Glutamatergic neuron (in vitro differentiated cells): ENCODE measurements around the gene ZNF74. TPM values are rescaled to one million over a fixed set of nuclear protein-coding genes. Genes with fewer than 3 reads are reported as not detected.
A peak's percentile ranks its signal among the peaks of the same experiment; 100 is the strongest.

ENCODE experiments used
- DNase-seq: peaks from one replicate; pipeline ENCODE4 v3.0.0; 2022
- H3K27ac Mint-ChIP-seq: one replicate; pipeline ENCODE4 v1.8.0; 2020; ENCODE audit warnings: mild to moderate bottlenecking, mixed read lengths, inconsistent platforms; ENCODE audit not compliant: unreplicated experiment
- H3K27me3 Mint-ChIP-seq: one replicate; pipeline ENCODE4 v1.8.0; 2020; ENCODE audit warnings: mild to moderate bottlenecking, moderate library complexity, mixed read lengths, inconsistent platforms; ENCODE audit not compliant: unreplicated experiment
- H3K36me3 Mint-ChIP-seq: one replicate; pipeline ENCODE4 v1.8.0; 2020; ENCODE audit warnings: mild to moderate bottlenecking, mixed read lengths, inconsistent platforms; ENCODE audit not compliant: unreplicated experiment
- H3K4me1 Mint-ChIP-seq: one replicate; pipeline ENCODE4 v1.8.0; 2020; ENCODE audit warnings: mild to moderate bottlenecking, low read depth, mixed read lengths, inconsistent platforms; ENCODE audit not compliant: unreplicated experiment
- H3K4me3 Mint-ChIP-seq: one replicate; pipeline ENCODE4 v1.8.0; 2020; ENCODE audit warnings: mild to moderate bottlenecking, mixed read lengths, inconsistent platforms; ENCODE audit not compliant: unreplicated experiment
- H3K9me3 Mint-ChIP-seq: one replicate; pipeline ENCODE4 v1.8.0; 2020; ENCODE audit warnings: mild to moderate bottlenecking, moderate library complexity, mixed read lengths, inconsistent platforms; ENCODE audit not compliant: unreplicated experiment
- CTCF ChIP-seq: fragments of 200-600 bp; sonication (generic); IDR thresholded peaks from one replicate; pipeline ENCODE4 v1.5.0; 2021; ENCODE audit not compliant: partially characterized antibody, unreplicated experiment
- total RNA-seq: library from RNA; stranded (reverse); fragmentation: NEBNext Ultra II Directional; extraction: Animal tissue kit (Norgen Biotek cat#: 25700); gene quantifications from one replicate; pipeline ENCODE4 v1.2.1, GENCODE V29; 2021; ENCODE audit not compliant: unreplicated experiment

ZNF74 gene
- total RNA-seq, 1 donor from 2014 or later: 50.3 TPM

GRCh38 chr22:20423008-20423905 is 29.3 kb downstream of the ZNF74 start:
- DNase-seq: no peak
- Mint-ChIP-seq H3K27me3 (peaks cover 15% of the 10 kb centered on the region), H3K27ac (peak overlapping the region; percentile 70), H3K9me3 (peaks cover 7% of the 10 kb centered on the region), H3K4me3 (peak overlapping the region; percentile 50), H3K36me3 (peaks cover 4% of the 10 kb centered on the region), H3K4me1 (peaks cover 2% of the 10 kb centered on the region)
- no peak for TF ChIP-seq CTCF

DNA sequence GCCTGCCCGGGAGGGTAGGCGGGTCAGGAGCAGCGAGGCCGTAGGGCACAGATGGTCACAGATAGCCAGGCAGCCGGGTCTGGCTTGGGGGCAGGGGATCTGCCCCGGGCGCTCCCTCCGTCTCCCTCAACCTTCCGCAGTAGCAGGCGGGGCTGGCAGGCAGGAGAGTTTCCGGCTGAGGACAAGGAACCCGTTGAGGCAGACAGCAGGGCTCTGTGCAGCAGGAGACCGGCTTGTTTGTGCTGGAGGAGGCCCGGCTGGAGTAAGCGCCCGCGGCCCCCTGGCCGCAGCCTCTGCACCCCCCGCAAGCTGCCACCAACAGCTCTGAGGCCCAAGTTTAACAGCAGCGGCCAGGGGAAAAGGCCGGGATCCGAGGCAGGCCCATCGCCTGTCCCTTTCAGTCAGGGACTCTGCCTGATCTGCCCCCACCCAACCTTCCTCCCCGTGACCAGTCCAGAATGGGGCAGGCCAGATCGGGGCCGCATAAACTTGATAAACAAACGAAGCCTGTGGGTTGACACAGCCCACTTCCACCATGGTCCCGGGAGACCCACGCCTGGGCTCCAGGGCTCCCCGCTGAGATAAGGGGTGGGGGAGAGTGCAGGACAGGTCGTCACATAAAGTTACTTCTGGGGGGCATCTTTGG is 30.1 kb downstream of the ZNF74 start:
- Mint-ChIP-seq H3K4me1 (peaks cover 2% of the 10 kb centered on the region), H3K36me3 (peaks cover 4% of the 10 kb centered on the region), H3K9me3 (peaks cover 5% of the 10 kb centered on the region), H3K27me3 (peaks cover 15% of the 10 kb centered on the region), H3K4me3 (peak overlapping the region; percentile 50), H3K27ac (peak overlapping the region; percentile 70)
- peak; percentile 48 for DNase-seq
- no peak for TF ChIP-seq CTCF

- H3K36me3 Mint-ChIP-seq: peaks cover 4% of the 10 kb centered on the region
- H3K9me3 Mint-ChIP-seq: peaks cover 5% of the 10 kb centered on the region
- H3K27ac Mint-ChIP-seq: no peak overlapping the region
- H3K4me1 Mint-ChIP-seq: peaks cover 2% of the 10 kb centered on the region
- H3K4me3 Mint-ChIP-seq: no peak overlapping the region
- no peak for TF ChIP-seq CTCF
- no peak for DNase-seq
- H3K27me3 Mint-ChIP-seq: peaks cover 14% of the 10 kb centered on the region
Measured at GRCh38 chr22:20424568-20424931, 30.6 kb downstream of the ZNF74 start.

DNA sequence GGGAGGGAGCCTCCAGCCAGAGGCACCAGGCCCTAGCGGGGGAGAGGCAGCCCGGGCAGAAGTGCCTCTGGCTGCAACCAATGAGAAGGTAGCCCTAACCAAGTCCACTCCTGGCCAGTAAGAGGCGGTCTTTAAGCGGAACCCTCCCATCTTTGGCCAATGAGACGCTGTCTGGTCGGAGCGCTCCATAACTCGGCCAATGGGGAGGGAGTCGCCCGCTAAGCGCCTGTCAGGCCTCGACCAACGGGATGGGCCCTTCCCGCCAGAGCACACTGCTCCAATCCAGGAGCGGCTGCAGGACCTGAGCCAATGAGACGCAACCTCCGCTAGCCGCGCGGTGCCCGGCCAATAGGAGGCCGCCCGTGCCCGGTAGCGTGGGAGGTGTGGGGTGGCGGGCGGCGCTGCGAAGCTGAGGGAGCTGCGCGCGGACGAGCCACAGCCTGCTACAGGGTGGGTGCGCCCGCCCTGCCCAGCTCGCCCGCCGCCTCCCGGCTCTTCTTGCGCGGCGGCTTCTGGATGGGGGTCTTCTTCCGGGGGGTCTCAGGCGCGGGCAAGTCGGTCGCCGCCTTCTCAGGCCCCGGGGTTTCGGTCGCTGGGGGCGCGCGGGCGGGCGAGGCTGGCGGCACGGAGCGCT is 31.1 kb downstream of the ZNF74 start:
- Mint-ChIP-seq H3K27ac (no peak overlapping the region), H3K27me3 (peaks cover 14% of the 10 kb centered on the region), H3K4me1 (peaks cover 2% of the 10 kb centered on the region), H3K4me3 (no peak overlapping the region), H3K36me3 (peaks cover 4% of the 10 kb centered on the region), H3K9me3 (peaks cover 5% of the 10 kb centered on the region)
- no peak for TF ChIP-seq CTCF
- DNase-seq: peak; percentile 56
